ENCODE measurements around the gene MPST. TPM values are rescaled to one million over a fixed set of nuclear protein-coding genes. Genes with fewer than 3 reads are reported as not detected.

The MPST gene
- total and polyA plus RNA-seq, 5 donors from 2014 or later = 10.3 to 32.6 (median 22.0) TPM

DNA sequence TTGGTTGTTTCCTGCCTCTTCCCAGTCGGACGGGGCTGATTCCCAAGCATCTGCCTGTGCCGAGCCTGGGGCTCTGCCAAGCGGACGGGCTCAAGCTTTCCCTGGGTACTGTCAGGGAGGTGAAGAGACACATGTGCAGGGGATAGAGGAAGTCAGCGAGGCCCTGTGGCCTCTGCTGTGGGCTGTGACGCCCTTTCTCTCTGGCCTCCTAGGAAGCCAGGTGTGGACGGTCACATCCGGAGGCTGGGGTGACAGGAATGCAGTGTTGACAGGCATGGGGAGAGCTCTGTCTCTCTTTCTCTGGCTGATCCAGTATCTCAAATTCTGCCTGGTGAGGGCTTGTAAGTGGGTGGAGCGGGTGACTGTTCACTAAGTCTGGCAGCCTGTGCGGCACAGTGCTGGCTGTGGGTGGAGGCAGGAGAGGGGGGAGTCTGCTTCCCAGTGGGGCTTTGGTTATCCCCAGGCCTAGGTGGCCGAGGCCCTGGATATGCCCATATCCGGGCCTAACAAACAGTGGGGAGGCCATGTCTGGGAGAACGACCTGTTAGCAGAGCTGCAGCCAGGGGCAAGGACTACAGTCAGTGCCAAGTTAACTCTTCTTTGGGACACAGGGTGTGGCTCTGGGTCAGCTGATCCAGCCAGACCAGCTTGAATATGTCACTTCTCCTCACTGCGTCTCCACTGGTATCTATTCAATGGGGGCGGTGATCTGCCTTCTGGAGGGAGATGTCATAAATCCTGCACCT lies 33.9 kb downstream of the MPST start:
- H3K4me1 ChIP-seq (ENCODE audit: control insufficient read depth, insufficient read depth, low read length, poor library complexity, severe bottlenecking) = peaks cover 16% of the 10 kb centered on the region
- peaks cover 28% of the 10 kb centered on the region for H3K36me3 ChIP-seq (ENCODE audit: control insufficient read depth, insufficient read depth, low read length)
- no peak overlapping the region for H3K27ac ChIP-seq (ENCODE audit: insufficient read depth, low read length, poor library complexity, severe bottlenecking)
- Mint-ChIP-seq H3K27me3 (no peaks in the 10 kb centered on the region), H3K36me3 (peaks cover 16% of the 10 kb centered on the region), H3K4me1 (peaks cover 0 to 15% (median 7%) of the 10 kb centered on the region in 4 donors), H3K9me3 (peaks cover 0 to 2% (median 0%) of the 10 kb centered on the region in 7 donors), H3K4me3 (peak overlapping the region; percentile 58 to 87 (median 77)), H3K27ac (peak overlapping the region in 2 of 3 donors; percentile 49 to 69)
- H3K4me3 ChIP-seq (ENCODE audit: low read depth, low read length) = no peak overlapping the region
- H3K9me3 ChIP-seq (ENCODE audit: control insufficient read depth in 2 of 2, low read length in 2 of 2) = no peaks in the 10 kb centered on the region
- ATAC-seq (ENCODE audit: low read depth in 2 of 2) (no peak), DNase-seq (no peak)
- H3K27me3 ChIP-seq (ENCODE audit: control insufficient read depth, insufficient read depth, low read length) = no peaks in the 10 kb centered on the region

DNA sequence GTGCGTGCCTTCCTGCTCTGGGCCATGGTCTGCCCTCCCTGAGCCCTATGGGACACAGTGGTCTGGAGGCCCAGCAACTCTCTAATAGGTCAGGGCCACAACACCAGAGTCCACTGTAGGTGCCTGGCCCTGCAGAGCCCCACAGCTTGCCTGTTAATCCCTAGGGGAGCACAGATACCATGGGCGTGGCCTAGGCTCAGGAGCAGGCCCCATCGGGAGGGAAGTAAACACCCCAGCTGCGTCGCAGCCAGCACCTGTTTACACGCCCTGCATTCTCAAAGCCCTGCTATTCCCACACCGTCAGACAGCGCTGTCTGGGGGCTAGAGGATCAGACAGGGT lies 34.5 kb downstream of the MPST start:
- ATAC-seq (ENCODE audit: low read depth in 2 of 2) = no peak
- Histone ChIP-seq H3K36me3 (ENCODE audit: control insufficient read depth, insufficient read depth, low read length) (peaks cover 30% of the 10 kb centered on the region), H3K27ac (ENCODE audit: insufficient read depth, low read length, poor library complexity, severe bottlenecking) (no peak overlapping the region), H3K4me3 (ENCODE audit: low read depth, low read length) (no peak overlapping the region), H3K4me1 (ENCODE audit: control insufficient read depth, insufficient read depth, low read length, poor library complexity, severe bottlenecking) (peaks cover 16% of the 10 kb centered on the region), H3K27me3 (ENCODE audit: control insufficient read depth, insufficient read depth, low read length) (no peaks in the 10 kb centered on the region), H3K9me3 (ENCODE audit: control insufficient read depth in 2 of 2, low read length in 2 of 2) (no peaks in the 10 kb centered on the region)
- H3K27ac Mint-ChIP-seq = no peak overlapping the region
- H3K4me3 Mint-ChIP-seq = peak overlapping the region; percentile 58 to 87 (median 68)
- H3K9me3 Mint-ChIP-seq = peaks cover 0 to 2% (median 0%) of the 10 kb centered on the region in 7 donors
- peaks cover 0 to 15% (median 7%) of the 10 kb centered on the region in 4 donors for H3K4me1 Mint-ChIP-seq
- H3K36me3 Mint-ChIP-seq = peaks cover 16% of the 10 kb centered on the region
- DNase-seq = no peak
- no peaks in the 10 kb centered on the region for H3K27me3 Mint-ChIP-seq

DNA sequence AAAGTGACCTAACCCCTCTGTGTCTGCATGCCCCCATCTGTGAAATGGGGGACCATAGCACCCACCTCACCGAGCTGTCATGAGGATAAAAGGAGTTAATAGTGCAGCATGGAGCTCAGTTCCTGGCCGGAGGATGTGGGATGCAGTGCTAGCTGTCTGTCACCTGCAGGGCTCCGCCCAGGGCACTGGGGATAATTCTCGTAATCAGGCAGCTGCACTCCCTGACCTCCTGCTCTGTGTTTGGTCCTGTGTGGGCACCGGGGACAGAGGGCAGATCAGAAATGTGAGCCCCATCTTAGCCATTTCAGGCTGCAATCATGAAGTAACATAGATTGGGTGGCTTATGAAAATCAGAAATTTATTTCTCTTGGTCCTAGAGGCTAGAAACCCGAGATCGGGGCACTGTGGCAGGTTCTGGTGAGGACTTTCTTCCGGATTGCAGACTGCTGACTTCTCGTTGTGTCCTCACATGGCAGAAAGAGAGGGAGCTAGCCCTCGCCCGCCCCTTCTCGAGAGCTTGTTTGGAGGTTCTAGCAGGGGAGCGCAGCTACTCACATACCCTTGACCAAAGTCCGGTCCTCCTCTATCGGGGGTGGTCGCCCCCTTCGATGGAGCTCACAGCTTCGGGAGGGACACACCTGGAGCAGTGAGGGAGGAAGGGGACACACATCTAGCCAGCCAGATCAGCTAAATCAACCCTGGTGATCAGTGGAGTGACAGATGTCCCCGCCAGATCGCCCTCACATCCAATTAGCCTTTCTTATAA lies 35.2 kb downstream of the MPST start:
- H3K4me1 ChIP-seq (ENCODE audit: control insufficient read depth, insufficient read depth, low read length, poor library complexity, severe bottlenecking) = peaks cover 19% of the 10 kb centered on the region
- Mint-ChIP-seq H3K27ac (no peak overlapping the region), H3K27me3 (no peaks in the 10 kb centered on the region), H3K9me3 (no peaks in the 10 kb centered on the region), H3K36me3 (peaks cover 16% of the 10 kb centered on the region), H3K4me1 (peaks cover 0 to 16% (median 7%) of the 10 kb centered on the region in 4 donors), H3K4me3 (peak overlapping the region in 1 of 4 donors; percentile 41)
- DNase-seq (no peak), ATAC-seq (ENCODE audit: low read depth in 2 of 2) (no peak)
- H3K27me3 ChIP-seq (ENCODE audit: control insufficient read depth, insufficient read depth, low read length) = no peaks in the 10 kb centered on the region
- no peaks in the 10 kb centered on the region for H3K9me3 ChIP-seq (ENCODE audit: control insufficient read depth in 2 of 2, low read length in 2 of 2)
- peaks cover 30% of the 10 kb centered on the region for H3K36me3 ChIP-seq (ENCODE audit: control insufficient read depth, insufficient read depth, low read length)
- no peak overlapping the region for H3K27ac ChIP-seq (ENCODE audit: insufficient read depth, low read length, poor library complexity, severe bottlenecking)
- H3K4me3 ChIP-seq (ENCODE audit: low read depth, low read length) = no peak overlapping the region

DNA sequence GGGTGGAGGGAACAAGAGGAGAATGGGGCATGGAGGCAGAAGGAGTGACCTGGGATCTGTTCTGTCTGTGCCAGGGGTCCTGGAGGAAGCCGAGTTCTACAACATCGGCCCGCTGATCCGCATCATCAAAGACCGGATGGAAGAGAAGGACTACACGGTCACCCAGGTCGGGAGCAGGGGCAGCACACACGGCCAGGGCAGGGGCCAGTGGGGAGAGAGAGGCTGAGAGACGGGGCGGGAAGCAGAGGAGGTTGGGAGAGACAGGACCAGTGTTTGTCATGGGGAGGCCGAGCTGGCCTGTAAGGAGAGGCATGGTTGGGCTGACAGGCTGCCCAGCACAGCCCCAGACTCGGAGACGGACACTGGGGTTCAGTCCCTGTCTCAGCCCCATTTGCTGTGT lies 36.7 kb downstream of the MPST start:
- peaks cover 32% of the 10 kb centered on the region for H3K4me1 ChIP-seq (ENCODE audit: control insufficient read depth, insufficient read depth, low read length, poor library complexity, severe bottlenecking)
- no peak overlapping the region for H3K4me3 ChIP-seq (ENCODE audit: low read depth, low read length)
- no peaks in the 10 kb centered on the region for H3K27me3 Mint-ChIP-seq
- no peak for ATAC-seq (ENCODE audit: low read depth in 2 of 2)
- H3K9me3 ChIP-seq (ENCODE audit: control insufficient read depth in 2 of 2, low read length in 2 of 2) = no peaks in the 10 kb centered on the region
- peaks cover 0 to 25% (median 11%) of the 10 kb centered on the region in 4 donors for H3K4me1 Mint-ChIP-seq
- no peak for DNase-seq
- H3K36me3 Mint-ChIP-seq = peaks cover 16% of the 10 kb centered on the region
- no peak overlapping the region for H3K27ac ChIP-seq (ENCODE audit: insufficient read depth, low read length, poor library complexity, severe bottlenecking)
- H3K27ac Mint-ChIP-seq = no peak overlapping the region
- H3K27me3 ChIP-seq (ENCODE audit: control insufficient read depth, insufficient read depth, low read length) = no peaks in the 10 kb centered on the region
- no peaks in the 10 kb centered on the region for H3K9me3 Mint-ChIP-seq
- H3K4me3 Mint-ChIP-seq = peak overlapping the region in 1 of 4 donors; percentile 11
- peaks cover 30% of the 10 kb centered on the region for H3K36me3 ChIP-seq (ENCODE audit: control insufficient read depth, insufficient read depth, low read length)

- no peaks in the 10 kb centered on the region for H3K27me3 Mint-ChIP-seq
- H3K27ac ChIP-seq (ENCODE audit: insufficient read depth, low read length, poor library complexity, severe bottlenecking) = no peak overlapping the region
- DNase-seq (no peak), ATAC-seq (ENCODE audit: low read depth in 2 of 2) (no peak)
- peaks cover 0 to 23% (median 10%) of the 10 kb centered on the region in 4 donors for H3K4me1 Mint-ChIP-seq
- peaks cover 24% of the 10 kb centered on the region for H3K4me1 ChIP-seq (ENCODE audit: control insufficient read depth, insufficient read depth, low read length, poor library complexity, severe bottlenecking)
- no peaks in the 10 kb centered on the region for H3K27me3 ChIP-seq (ENCODE audit: control insufficient read depth, insufficient read depth, low read length)
- peaks cover 16% of the 10 kb centered on the region for H3K36me3 Mint-ChIP-seq
- H3K9me3 Mint-ChIP-seq = no peaks in the 10 kb centered on the region
- peaks cover 30% of the 10 kb centered on the region for H3K36me3 ChIP-seq (ENCODE audit: control insufficient read depth, insufficient read depth, low read length)
- peak overlapping the region in 1 of 4 donors; percentile 45 for H3K4me3 Mint-ChIP-seq
- H3K9me3 ChIP-seq (ENCODE audit: control insufficient read depth in 2 of 2, low read length in 2 of 2) = no peaks in the 10 kb centered on the region
- no peak overlapping the region for H3K27ac Mint-ChIP-seq
- no peak overlapping the region for H3K4me3 ChIP-seq (ENCODE audit: low read depth, low read length)
Measured at GRCh38 chr22:37057226-37057625, 37.7 kb downstream of the MPST start.

GRCh38 chr22:37057796-37058510 lies 38.4 kb downstream of the MPST start:
- no peaks in the 10 kb centered on the region for H3K9me3 Mint-ChIP-seq
- peaks cover 0 to 19% (median 5%) of the 10 kb centered on the region in 4 donors for H3K4me1 Mint-ChIP-seq
- H3K27me3 ChIP-seq (ENCODE audit: control insufficient read depth, insufficient read depth, low read length) = no peaks in the 10 kb centered on the region
- DNase-seq = no peak
- H3K36me3 ChIP-seq (ENCODE audit: control insufficient read depth, insufficient read depth, low read length) = peaks cover 30% of the 10 kb centered on the region
- no peak overlapping the region for H3K27ac Mint-ChIP-seq
- H3K27me3 Mint-ChIP-seq = no peaks in the 10 kb centered on the region
- no peak overlapping the region for H3K27ac ChIP-seq (ENCODE audit: insufficient read depth, low read length, poor library complexity, severe bottlenecking)
- H3K4me3 Mint-ChIP-seq = peak overlapping the region in 1 of 4 donors; percentile 45
- no peak for ATAC-seq (ENCODE audit: low read depth in 2 of 2)
- no peaks in the 10 kb centered on the region for H3K9me3 ChIP-seq (ENCODE audit: control insufficient read depth in 2 of 2, low read length in 2 of 2)
- peaks cover 17% of the 10 kb centered on the region for H3K4me1 ChIP-seq (ENCODE audit: control insufficient read depth, insufficient read depth, low read length, poor library complexity, severe bottlenecking)
- H3K36me3 Mint-ChIP-seq = peaks cover 16% of the 10 kb centered on the region
- H3K4me3 ChIP-seq (ENCODE audit: low read depth, low read length) = no peak overlapping the region

GRCh38 chr22:37058917-37059701 lies 39.6 kb downstream of the MPST start:
- no peak overlapping the region for H3K4me3 Mint-ChIP-seq
- ATAC-seq (ENCODE audit: low read depth in 2 of 2) (no peak), DNase-seq (no peak)
- no peaks in the 10 kb centered on the region for H3K9me3 Mint-ChIP-seq
- H3K27ac Mint-ChIP-seq = no peak overlapping the region
- H3K36me3 Mint-ChIP-seq = peaks cover 11% of the 10 kb centered on the region
- Histone ChIP-seq H3K36me3 (ENCODE audit: control insufficient read depth, insufficient read depth, low read length) (peaks cover 27% of the 10 kb centered on the region), H3K4me1 (ENCODE audit: control insufficient read depth, insufficient read depth, low read length, poor library complexity, severe bottlenecking) (peaks cover 16% of the 10 kb centered on the region), H3K27me3 (ENCODE audit: control insufficient read depth, insufficient read depth, low read length) (no peaks in the 10 kb centered on the region), H3K9me3 (ENCODE audit: control insufficient read depth in 2 of 2, low read length in 2 of 2) (no peaks in the 10 kb centered on the region), H3K27ac (ENCODE audit: insufficient read depth, low read length, poor library complexity, severe bottlenecking) (no peak overlapping the region), H3K4me3 (ENCODE audit: low read depth, low read length) (no peak overlapping the region)
- no peaks in the 10 kb centered on the region for H3K27me3 Mint-ChIP-seq
- H3K4me1 Mint-ChIP-seq = peaks cover 0 to 19% (median 4%) of the 10 kb centered on the region in 4 donors

Measured in CD4-positive, CD25-positive, alpha-beta regulatory T cell (primary cell).